Measurements from ENCODE around the gene DNMT3B. TPM values are rescaled to one million over a fixed set of nuclear protein-coding genes. Genes with fewer than 3 reads are reported as not detected.
A peak's percentile ranks its signal among the peaks of the same experiment; 100 is the strongest.

The DNMT3B gene
- total and polyA plus RNA-seq, 2 experiments from 2014 or later: 711 to 2,222 TPM

DNA sequence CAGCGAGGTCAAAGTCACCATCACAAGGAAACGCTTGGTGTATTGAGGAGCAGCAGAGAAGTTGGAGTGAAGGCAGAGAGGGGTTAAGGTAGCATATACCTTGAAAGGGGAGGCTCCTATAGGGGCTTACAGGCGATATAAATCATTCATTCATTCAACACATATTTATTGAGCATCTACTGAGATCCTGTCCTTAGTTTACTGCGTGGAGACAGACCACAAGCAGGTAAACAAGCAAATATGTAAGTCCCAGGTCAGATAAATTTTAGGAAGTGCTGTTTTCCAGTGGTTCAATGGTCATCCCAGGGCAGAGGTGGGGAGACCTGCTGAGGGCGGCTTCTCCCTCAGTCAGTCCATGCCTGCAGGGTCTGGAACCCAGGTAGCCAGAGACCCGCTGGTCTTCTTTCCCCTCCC is 761 bp upstream of the DNMT3B start:
- H2AFZ ChIP-seq: no peak overlapping the region
- Mint-ChIP-seq H3K9me3 (peaks cover 6% of the 10 kb centered on the region; the same call in 2 of the 3 replicates), H3K27ac (peak overlapping the region; percentile 64), H3K4me1 (peaks cover 32% of the 10 kb centered on the region), H3K4me3 (peak overlapping the region; percentile 65), H3K27me3 (ENCODE audit: insufficient read depth, low read depth, poor library complexity) (peaks cover 24% of the 10 kb centered on the region), H3K36me3 (ENCODE audit: low read depth) (peaks cover 37% of the 10 kb centered on the region)
- H3K4me1 ChIP-seq (ENCODE audit: insufficient read depth): peaks cover 61% of the 10 kb centered on the region
- peaks cover 29% of the 10 kb centered on the region for H3F3A ChIP-seq (replicated peaks; ENCODE audit: low read depth)
- H3K27me3 ChIP-seq (ENCODE audit: insufficient read depth): no peaks in the 10 kb centered on the region
- no peak for ATAC-seq
- H3K79me2 ChIP-seq (replicated peaks; ENCODE audit: insufficient read depth): peaks cover 95% of the 10 kb centered on the region
- H4K20me1 ChIP-seq (replicated peaks; ENCODE audit: insufficient read depth): peaks cover 38% of the 10 kb centered on the region
- peak overlapping the region; percentile 91 for H3K4me3 ChIP-seq
- TF ChIP-seq EZH2phosphoT487 (IDR thresholded peaks at IDR 0.05; ENCODE audit: unreplicated experiment) (no peak), REST (IDR thresholded peaks at IDR 0.05; ENCODE audit: unreplicated experiment) (no peak)
- peaks cover 28% of the 10 kb centered on the region for H3K36me3 ChIP-seq (ENCODE audit: insufficient read depth)
- H3K9me2 ChIP-seq (ENCODE audit: insufficient read depth): no peaks in the 10 kb centered on the region
- DNase-seq (ENCODE audit: low spot score): no peak
- peak overlapping the region; percentile 90 for H3K27ac ChIP-seq (ENCODE audit: low read depth)
- peak overlapping the region; percentile 97 for H3K4me2 ChIP-seq

GRCh38 chr20:32762754-32763201 is 593 bp downstream of the DNMT3B start:
- DNase-seq (ENCODE audit: low spot score) (no peak), ATAC-seq (no peak)
- no peaks in the 10 kb centered on the region for H3K9me2 ChIP-seq (ENCODE audit: insufficient read depth)
- peaks cover 40% of the 10 kb centered on the region for H3F3A ChIP-seq (replicated peaks; ENCODE audit: low read depth)
- H3K4me2 ChIP-seq: peak overlapping the region; percentile 97
- peaks cover 99% of the 10 kb centered on the region for H3K79me2 ChIP-seq (replicated peaks; ENCODE audit: insufficient read depth)
- Mint-ChIP-seq H3K27ac (peak overlapping the region; percentile 96), H3K27me3 (ENCODE audit: insufficient read depth, low read depth, poor library complexity) (peaks cover 27% of the 10 kb centered on the region), H3K4me1 (peaks cover 38% of the 10 kb centered on the region), H3K4me3 (peak overlapping the region; percentile 99), H3K36me3 (ENCODE audit: low read depth) (peaks cover 51% of the 10 kb centered on the region), H3K9me3 (peaks cover 10% of the 10 kb centered on the region; the same call in 2 of the 3 replicates)
- peak overlapping the region; percentile 84; the same call in 1 of the 2 replicates for H3K27ac ChIP-seq (ENCODE audit: low read depth)
- peak overlapping the region; percentile 91 for H3K4me3 ChIP-seq
- H3K27me3 ChIP-seq (ENCODE audit: insufficient read depth): no peaks in the 10 kb centered on the region
- TF ChIP-seq POLR2AphosphoS5 (IDR thresholded peaks at IDR 0.05; ENCODE audit: low read depth) (peak; percentile 56; the same call in 1 of the 2 replicates), EZH2phosphoT487 (IDR thresholded peaks at IDR 0.05; ENCODE audit: unreplicated experiment) (no peak)
- no peak overlapping the region for H2AFZ ChIP-seq
- H3K36me3 ChIP-seq (ENCODE audit: insufficient read depth): peaks cover 41% of the 10 kb centered on the region
- peaks cover 62% of the 10 kb centered on the region for H3K4me1 ChIP-seq (ENCODE audit: insufficient read depth)
- H4K20me1 ChIP-seq (replicated peaks; ENCODE audit: insufficient read depth): peaks cover 51% of the 10 kb centered on the region

GRCh38 chr20:32763202-32764004 is 1.2 kb downstream of the DNMT3B start:
- Histone ChIP-seq H3K4me2 (peak overlapping the region; percentile 97), H4K20me1 (replicated peaks; ENCODE audit: insufficient read depth) (peaks cover 58% of the 10 kb centered on the region), H3K27me3 (ENCODE audit: insufficient read depth) (no peaks in the 10 kb centered on the region), H3K79me2 (replicated peaks; ENCODE audit: insufficient read depth) (peaks cover 99% of the 10 kb centered on the region), H3K36me3 (ENCODE audit: insufficient read depth) (peaks cover 47% of the 10 kb centered on the region), H3F3A (replicated peaks; ENCODE audit: low read depth) (peaks cover 44% of the 10 kb centered on the region), H3K27ac (ENCODE audit: low read depth) (peak overlapping the region; percentile 84), H3K4me1 (ENCODE audit: insufficient read depth) (peaks cover 63% of the 10 kb centered on the region), H3K9me2 (ENCODE audit: insufficient read depth) (no peaks in the 10 kb centered on the region), H2AFZ (no peak overlapping the region), H3K4me3 (peak overlapping the region; percentile 91)
- Mint-ChIP-seq H3K36me3 (ENCODE audit: low read depth) (peaks cover 57% of the 10 kb centered on the region), H3K27me3 (ENCODE audit: insufficient read depth, low read depth, poor library complexity) (peaks cover 29% of the 10 kb centered on the region), H3K4me3 (peak overlapping the region; percentile 99), H3K9me3 (peaks cover 10% of the 10 kb centered on the region; the same call in 2 of the 3 replicates), H3K27ac (peak overlapping the region; percentile 98), H3K4me1 (peaks cover 38% of the 10 kb centered on the region)
- TF ChIP-seq REST (IDR thresholded peaks at IDR 0.05; ENCODE audit: unreplicated experiment): no peak
- no peak for TF ChIP-seq JUNB (IDR thresholded peaks at IDR 0.05; ENCODE audit: unreplicated experiment)
- no peak for TF ChIP-seq STAT1 (IDR thresholded peaks at IDR 0.05; ENCODE audit: unreplicated experiment)
- peak; percentile 5 for ATAC-seq
- DNase-seq (ENCODE audit: low spot score): peak; percentile 59

All from GM23338 (cell line).